ENCODE data around the gene XIRP2.
A peak's percentile ranks its signal among the peaks of the same experiment; 100 is the strongest.
"Not testable (repeated sequence)": the region's sequence is repeated elsewhere in the genome, so short reads cannot be mapped to it uniquely, and the experiment has no call there.

The XIRP2 gene

GRCh38 chr2:167109682-167110081 lies 221.4 kb downstream of the XIRP2 start:
- in situ Hi-C loops (cut with MboI; ENCODE audit: low sequenced_read_pairs); DNase-seq (ENCODE audit: low spot score in 2 of 2); H3K4me1 ChIP-seq; H3K4me3 ChIP-seq; H3K27me3 ChIP-seq (ENCODE audit: low read depth); H3K36me3 ChIP-seq (replicated peaks); H3K9me3 ChIP-seq: not testable (repeated sequence)

- Histone ChIP-seq H3K36me3 (replicated peaks) (no peaks in the 10 kb centered on the region), H3K27me3 (ENCODE audit: low read depth) (no peaks in the 10 kb centered on the region), H3K9me3 (no peaks in the 10 kb centered on the region), H3K4me3 (no peak overlapping the region), H3K4me1 (no peaks in the 10 kb centered on the region)
- no peak for DNase-seq (ENCODE audit: low spot score in 2 of 2)
- in situ Hi-C loops (cut with MboI; ENCODE audit: low sequenced_read_pairs): no loop called here
Observed at GRCh38 chr2:167110345-167110744, 222.1 kb downstream of the XIRP2 start.

DNA sequence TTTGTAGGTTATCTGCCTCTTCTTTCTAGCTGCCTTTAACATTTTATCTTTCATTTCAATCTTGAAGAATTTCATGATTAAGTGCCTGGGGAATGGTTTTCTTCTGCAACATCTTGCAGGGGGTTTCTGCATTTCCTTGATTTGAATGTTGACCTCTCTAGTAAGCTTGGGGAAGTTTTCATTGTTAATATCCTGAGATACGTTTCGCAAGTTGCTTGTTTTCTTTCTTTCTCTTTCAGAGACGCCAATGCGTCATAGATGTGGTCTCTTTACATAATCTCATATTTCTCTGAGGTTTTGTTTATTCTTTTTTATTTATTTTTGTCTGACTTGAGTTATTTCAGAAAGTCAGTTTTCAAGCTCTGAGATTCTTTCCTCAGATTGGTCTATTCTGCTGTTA lies 225.7 kb downstream of the XIRP2 start:
- H3K4me1 ChIP-seq: no peaks in the 10 kb centered on the region
- DNase-seq (ENCODE audit: low spot score in 2 of 2): no peak
- in situ Hi-C loops (cut with MboI; ENCODE audit: low sequenced_read_pairs): no loop called here

GRCh38 chr2:167115541-167115940 lies 227.3 kb downstream of the XIRP2 start:
- no peaks in the 10 kb centered on the region for H3K4me1 ChIP-seq
- no peak overlapping the region for H3K4me3 ChIP-seq
- no peaks in the 10 kb centered on the region for H3K27me3 ChIP-seq (ENCODE audit: low read depth)
- H3K9me3 ChIP-seq: no peaks in the 10 kb centered on the region
- in situ Hi-C loops (cut with MboI; ENCODE audit: low sequenced_read_pairs): no loop called here
- H3K36me3 ChIP-seq (replicated peaks): no peaks in the 10 kb centered on the region
- DNase-seq (ENCODE audit: low spot score in 2 of 2): no peak

More for the DNA sequence above, 225.7 kb downstream of the XIRP2 start:
- H3K36me3 ChIP-seq (replicated peaks): no peaks in the 10 kb centered on the region
- no peaks in the 10 kb centered on the region for H3K9me3 ChIP-seq
- no peak overlapping the region for H3K4me3 ChIP-seq
- no peaks in the 10 kb centered on the region for H3K27me3 ChIP-seq (ENCODE audit: low read depth)

DNA sequence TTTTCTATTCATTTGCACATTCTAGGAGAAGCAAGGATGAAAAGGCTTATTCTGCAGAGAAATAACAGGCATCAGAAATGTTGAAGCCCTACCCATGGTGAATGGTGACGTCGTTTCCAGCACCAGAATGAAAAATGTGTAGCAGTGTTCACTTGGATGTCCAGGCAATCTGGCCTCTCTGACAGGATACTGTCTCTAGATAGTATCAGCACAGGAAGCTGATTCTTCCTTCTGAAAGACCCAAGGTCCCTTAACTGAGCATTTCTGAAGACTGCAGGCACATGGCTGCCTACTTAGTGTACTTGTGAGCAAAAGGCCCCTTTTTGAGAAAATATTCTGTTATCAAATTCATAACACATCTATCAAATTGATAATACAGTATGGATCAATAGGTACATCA lies 234.1 kb downstream of the XIRP2 start:
- no peak for DNase-seq (ENCODE audit: low spot score in 2 of 2)
- Histone ChIP-seq H3K36me3 (replicated peaks) (no peaks in the 10 kb centered on the region), H3K9me3 (no peaks in the 10 kb centered on the region), H3K27me3 (ENCODE audit: low read depth) (no peaks in the 10 kb centered on the region), H3K4me1 (no peaks in the 10 kb centered on the region), H3K4me3 (no peak overlapping the region)
- in situ Hi-C loops (cut with MboI; ENCODE audit: low sequenced_read_pairs): no loop called here

GRCh38 chr2:167126165-167126564 lies 237.9 kb downstream of the XIRP2 start:
- H3K9me3 ChIP-seq: no peaks in the 10 kb centered on the region
- no peak overlapping the region for H3K4me3 ChIP-seq
- no peaks in the 10 kb centered on the region for H3K36me3 ChIP-seq (replicated peaks)
- no peaks in the 10 kb centered on the region for H3K27me3 ChIP-seq (ENCODE audit: low read depth)
- H3K4me1 ChIP-seq: no peaks in the 10 kb centered on the region
- in situ Hi-C loops (cut with MboI; ENCODE audit: low sequenced_read_pairs): no loop called here
- no peak for DNase-seq (ENCODE audit: low spot score in 2 of 2)

DNA sequence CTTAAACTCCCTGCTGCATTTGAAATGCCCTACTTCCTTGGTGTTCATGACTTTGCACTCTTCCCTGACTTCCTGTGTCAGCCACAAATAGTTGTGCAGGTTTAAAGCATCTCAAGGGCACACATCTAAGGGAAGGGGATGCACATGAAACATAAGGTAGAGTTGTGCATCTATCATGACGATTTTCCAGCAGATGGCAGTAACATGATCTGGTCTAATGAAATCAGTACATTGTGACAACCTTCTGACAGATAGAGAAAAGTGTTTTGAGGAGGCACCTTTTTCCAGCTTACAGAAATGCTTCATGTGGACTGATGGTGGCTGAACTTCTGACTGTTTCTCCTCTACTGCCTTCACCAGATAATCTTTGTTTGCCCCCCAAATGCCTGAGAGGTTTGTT lies 238.9 kb downstream of the XIRP2 start:
- Histone ChIP-seq H3K27me3 (ENCODE audit: low read depth) (no peaks in the 10 kb centered on the region), H3K9me3 (no peaks in the 10 kb centered on the region), H3K4me1 (no peaks in the 10 kb centered on the region), H3K4me3 (no peak overlapping the region), H3K36me3 (replicated peaks) (no peaks in the 10 kb centered on the region)
- peak in 1 of 2 experiments; percentile 15 for DNase-seq (ENCODE audit: low spot score in 2 of 2)
- in situ Hi-C loops (cut with MboI; ENCODE audit: low sequenced_read_pairs): no loop called here

- no peaks in the 10 kb centered on the region for H3K9me3 ChIP-seq
- no peaks in the 10 kb centered on the region for H3K36me3 ChIP-seq (replicated peaks)
- H3K4me3 ChIP-seq: no peak overlapping the region
- in situ Hi-C loops (cut with MboI; ENCODE audit: low sequenced_read_pairs): no loop called here
- H3K4me1 ChIP-seq: peaks cover 3% of the 10 kb centered on the region; the same call in 1 of the 2 replicates
- no peaks in the 10 kb centered on the region for H3K27me3 ChIP-seq (ENCODE audit: low read depth)
- DNase-seq (ENCODE audit: low spot score in 2 of 2): no peak
Observed at GRCh38 chr2:167128130-167128529, 239.8 kb downstream of the XIRP2 start.

- in situ Hi-C loops (cut with MboI; ENCODE audit: low sequenced_read_pairs): no loop called here
- Histone ChIP-seq H3K27me3 (ENCODE audit: low read depth) (no peaks in the 10 kb centered on the region), H3K4me1 (peaks cover 6% of the 10 kb centered on the region), H3K36me3 (replicated peaks) (no peaks in the 10 kb centered on the region), H3K4me3 (no peak overlapping the region), H3K9me3 (no peaks in the 10 kb centered on the region)
- DNase-seq (ENCODE audit: low spot score in 2 of 2): no peak
Observed at GRCh38 chr2:167132066-167132465, 243.8 kb downstream of the XIRP2 start.

GRCh38 chr2:167132906-167133555 lies 244.8 kb downstream of the XIRP2 start:
- H3K9me3 ChIP-seq: no peaks in the 10 kb centered on the region
- H3K36me3 ChIP-seq (replicated peaks): no peaks in the 10 kb centered on the region
- peak; percentile 31 to 51 for DNase-seq (ENCODE audit: low spot score in 2 of 2)
- in situ Hi-C loops (cut with MboI; ENCODE audit: low sequenced_read_pairs): no loop called here
- no peaks in the 10 kb centered on the region for H3K27me3 ChIP-seq (ENCODE audit: low read depth)
- peaks cover 6% of the 10 kb centered on the region for H3K4me1 ChIP-seq
- H3K4me3 ChIP-seq: no peak overlapping the region

GRCh38 chr2:167133614-167134013 lies 245.3 kb downstream of the XIRP2 start:
- DNase-seq (ENCODE audit: low spot score in 2 of 2): no peak
- H3K4me1 ChIP-seq: peaks cover 6% of the 10 kb centered on the region
- in situ Hi-C loops (cut with MboI; ENCODE audit: low sequenced_read_pairs): no loop called here
- H3K4me3 ChIP-seq: no peak overlapping the region
- no peaks in the 10 kb centered on the region for H3K27me3 ChIP-seq (ENCODE audit: low read depth)
- H3K9me3 ChIP-seq: no peaks in the 10 kb centered on the region
- H3K36me3 ChIP-seq (replicated peaks): no peaks in the 10 kb centered on the region

DNA sequence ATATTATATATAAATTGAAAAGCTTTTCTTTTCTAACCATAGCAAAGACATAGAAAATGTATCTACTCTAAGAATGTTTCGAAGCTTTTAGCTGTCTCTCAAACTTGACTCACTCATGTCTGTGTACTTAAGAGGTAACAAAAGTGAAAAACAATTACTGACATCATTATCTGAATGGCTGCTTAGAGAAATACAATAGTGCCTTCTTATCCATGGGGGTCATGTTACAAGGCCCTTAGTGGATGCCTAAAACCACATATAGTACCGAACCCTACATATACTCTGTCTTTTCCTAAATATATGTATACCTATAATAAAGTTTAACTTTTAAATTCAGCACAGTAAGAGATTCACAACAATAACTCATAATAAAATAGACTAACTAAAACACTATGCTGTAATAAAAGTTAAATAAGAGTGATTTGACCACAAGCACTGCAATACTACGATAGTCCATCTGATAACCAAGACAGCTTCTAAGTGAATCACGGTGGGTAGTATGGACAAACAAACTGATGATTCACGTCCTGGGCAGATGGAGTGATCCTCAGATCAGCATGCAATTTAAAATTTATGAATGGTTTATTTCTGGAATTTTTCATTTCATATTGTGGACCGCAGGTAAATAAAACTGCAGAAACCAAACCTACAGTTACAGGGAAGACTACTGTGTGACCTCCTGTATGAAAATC lies 246.2 kb downstream of the XIRP2 start:
- Histone ChIP-seq H3K27me3 (ENCODE audit: low read depth) (no peaks in the 10 kb centered on the region), H3K9me3 (no peaks in the 10 kb centered on the region), H3K4me1 (peaks cover 6% of the 10 kb centered on the region), H3K4me3 (no peak overlapping the region), H3K36me3 (replicated peaks) (no peaks in the 10 kb centered on the region)
- in situ Hi-C loops (cut with MboI; ENCODE audit: low sequenced_read_pairs): no loop called here
- DNase-seq (ENCODE audit: low spot score in 2 of 2): no peak

DNA sequence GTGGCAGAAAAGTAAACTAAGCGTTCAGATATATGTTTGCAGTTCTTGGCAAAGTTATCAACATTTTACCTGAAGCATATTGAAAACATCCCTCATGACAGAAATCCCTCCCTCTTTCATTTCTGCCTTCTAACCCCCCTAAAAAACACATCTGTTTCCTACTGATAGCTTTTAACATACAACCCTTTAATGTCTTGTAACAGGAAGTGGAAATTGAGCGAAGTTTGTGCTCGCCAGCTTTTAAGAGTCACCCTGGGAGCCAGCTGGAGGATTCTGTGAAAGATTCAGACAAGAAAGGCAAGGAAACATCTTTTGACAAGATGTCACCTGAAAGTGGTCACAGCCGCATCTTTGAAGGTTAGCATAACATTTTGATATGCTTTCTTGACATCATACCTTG lies 247.4 kb downstream of the XIRP2 start:
- Histone ChIP-seq H3K27me3 (ENCODE audit: low read depth) (no peaks in the 10 kb centered on the region), H3K4me3 (no peak overlapping the region), H3K9me3 (no peaks in the 10 kb centered on the region), H3K4me1 (peaks cover 6% of the 10 kb centered on the region), H3K36me3 (replicated peaks) (no peaks in the 10 kb centered on the region)
- in situ Hi-C loops (cut with MboI; ENCODE audit: low sequenced_read_pairs): no loop called here
- no peak for DNase-seq (ENCODE audit: low spot score in 2 of 2)

DNA sequence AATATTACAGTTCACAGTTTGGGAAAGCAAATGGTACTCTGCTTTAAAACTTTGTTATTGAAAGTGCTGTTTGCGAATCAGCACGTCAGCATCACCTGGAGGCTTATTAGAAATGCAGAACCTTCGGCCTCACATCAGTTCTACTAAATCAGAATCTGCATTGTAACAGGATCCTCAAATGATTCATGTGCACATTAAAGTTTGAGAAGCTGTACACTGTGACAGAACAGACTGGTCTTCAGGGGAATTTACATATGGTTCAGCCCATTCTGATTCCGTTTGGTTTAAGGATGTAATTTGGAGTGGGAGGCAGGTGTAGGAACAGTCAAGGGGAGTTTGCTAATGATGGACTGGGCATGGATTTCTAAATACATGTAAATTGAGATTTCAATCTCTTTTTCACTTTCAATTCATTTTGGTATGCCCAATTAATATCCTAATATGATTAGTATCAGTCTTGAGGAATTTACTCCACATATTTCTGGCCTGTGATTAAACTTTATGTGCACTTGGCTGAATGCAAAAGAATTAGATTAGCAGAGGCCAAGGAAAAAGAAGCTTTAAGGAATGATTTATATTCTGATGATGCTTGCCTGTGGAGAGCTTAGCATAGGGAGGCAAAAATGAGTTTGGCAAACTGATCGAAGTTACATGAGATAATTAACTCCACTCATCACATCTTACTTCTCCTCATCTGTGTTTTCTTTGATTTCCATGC lies 248.8 kb downstream of the XIRP2 start:
- H3K36me3 ChIP-seq (replicated peaks): no peaks in the 10 kb centered on the region
- no peaks in the 10 kb centered on the region for H3K9me3 ChIP-seq
- no peak for DNase-seq (ENCODE audit: low spot score in 2 of 2)
- peaks cover 6% of the 10 kb centered on the region for H3K4me1 ChIP-seq
- no peak overlapping the region for H3K4me3 ChIP-seq
- no peaks in the 10 kb centered on the region for H3K27me3 ChIP-seq (ENCODE audit: low read depth)
- in situ Hi-C loops (cut with MboI; ENCODE audit: low sequenced_read_pairs): no loop called here

Data from HAP-1 (cell line).